CD4-positive, alpha-beta T cell treated with Interleukin-2 at 100 ng/mL for 4 hours (primary cell): Measurements from ENCODE around the gene PPP1R14C.

Experiments used
- DNase-seq: peaks from one replicate; pipeline ENCODE4 v3.0.0-alpha.2; 2020; ENCODE audit warnings: low spot score

The PPP1R14C gene

DNA sequence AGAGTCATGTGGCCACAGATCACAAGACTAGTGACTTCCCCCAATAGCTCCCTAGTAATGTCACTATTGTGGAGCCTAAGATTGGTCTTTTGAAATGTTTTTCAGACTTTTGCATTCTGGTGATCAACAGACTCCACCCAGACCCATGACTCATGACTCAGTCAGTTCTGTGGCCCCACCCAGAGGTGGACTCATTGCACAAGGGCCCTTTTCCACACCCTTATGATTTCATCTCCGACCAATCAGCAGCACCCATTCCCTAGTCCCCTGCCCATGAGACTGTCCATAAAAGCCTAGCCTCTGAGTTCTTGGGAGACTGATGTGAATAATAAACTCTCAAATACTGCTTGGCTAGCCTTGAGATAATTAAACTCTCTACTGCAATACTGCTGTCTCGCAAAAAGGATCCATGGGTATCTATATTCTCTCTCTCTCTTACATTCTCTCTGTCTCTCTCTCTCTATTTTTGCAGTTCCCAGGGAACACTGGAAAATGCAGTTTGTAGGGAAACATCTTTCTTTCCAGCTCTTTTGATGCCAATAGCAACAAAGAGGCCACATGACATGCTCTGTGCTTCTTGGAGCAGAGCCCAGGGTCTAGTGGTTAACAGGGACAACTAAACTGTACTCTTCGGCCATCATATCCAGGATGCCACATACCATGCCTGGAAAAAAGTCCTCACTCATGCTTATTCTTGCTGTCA is 154.6 kb downstream of the PPP1R14C start:
- no peak for DNase-seq

GRCh38 chr6:150298030-150298380 is 155.2 kb downstream of the PPP1R14C start:
- no peak for DNase-seq

GRCh38 chr6:150298676-150299075 is 155.8 kb downstream of the PPP1R14C start:
- no peak for DNase-seq
